HepG2 (cell line): Measurements from ENCODE around the gene OR5V1.

Experiments
- CTCF ChIP-seq: sonication (generic); formaldehyde crosslinking; IDR thresholded peaks from 2 replicates; pipeline ENCODE4 v1.5.0; 2020; ENCODE audit warnings: mild to moderate bottlenecking, missing genetic modification reagents, moderate library complexity
- EP300 ChIP-seq, 3 experiments: sonication (generic) in 1 of 3; formaldehyde crosslinking in 1 of 3; IDR thresholded peaks; 2 replicates each; pipeline versions ENCODE4 v1.5.1 to v1.6.1; 2011 to 2020; ENCODE audit warnings: low read depth in 2 of 3, low read length in 2 of 3, borderline replicate concordance in 1 of 3, improper control_type of control experiment in 1 of 3, mild to moderate bottlenecking in 1 of 3, missing genetic modification reagents in 1 of 3, moderate library complexity in 1 of 3
- HCFC1 ChIP-seq: fragments of 150-350 bp; IDR thresholded peaks from 2 replicates; pipeline ENCODE4 v1.6.1; 2014; ENCODE audit warnings: low read depth, low read length

DNA sequence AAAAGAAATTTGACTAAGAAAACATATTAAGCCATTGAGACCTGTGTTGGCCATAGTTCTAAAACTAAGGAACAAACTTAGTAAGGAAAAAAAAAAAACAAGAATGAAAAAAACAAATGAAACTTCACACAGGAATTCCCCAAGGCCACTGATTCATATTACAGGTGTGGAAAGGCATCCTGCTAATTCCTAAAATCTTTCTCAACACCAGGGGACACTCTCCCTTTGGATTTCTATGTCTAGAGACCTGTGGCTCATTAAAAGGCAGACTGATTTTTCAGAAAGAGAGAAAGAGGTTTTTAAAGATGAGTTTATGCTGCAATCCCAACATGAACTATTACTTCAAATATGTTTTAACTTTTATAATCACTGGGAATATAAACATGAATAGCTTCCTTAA, 45.9 kb upstream of the OR5V1 start, which contains the start of gene OR12D1:
- TF ChIP-seq EP300 (IDR thresholded peaks at IDR 0.05; ENCODE audit: low read depth in 2 of 2, low read length in 2 of 2) (no peak), EP300 (CRISPR knock-in tag; IDR thresholded peaks at IDR 0.05; ENCODE audit: borderline replicate concordance) (no peak), HCFC1 (no peak), CTCF (CRISPR knock-in tag) (peak; percentile 24; the same call in 1 of the 2 replicates)
